Measurements from ENCODE around the gene SLC9A9.

GRCh38 chr3:143686638-143687197 lies 161.6 kb downstream of the SLC9A9 start:
- TF ChIP-seq, protein P1, sequence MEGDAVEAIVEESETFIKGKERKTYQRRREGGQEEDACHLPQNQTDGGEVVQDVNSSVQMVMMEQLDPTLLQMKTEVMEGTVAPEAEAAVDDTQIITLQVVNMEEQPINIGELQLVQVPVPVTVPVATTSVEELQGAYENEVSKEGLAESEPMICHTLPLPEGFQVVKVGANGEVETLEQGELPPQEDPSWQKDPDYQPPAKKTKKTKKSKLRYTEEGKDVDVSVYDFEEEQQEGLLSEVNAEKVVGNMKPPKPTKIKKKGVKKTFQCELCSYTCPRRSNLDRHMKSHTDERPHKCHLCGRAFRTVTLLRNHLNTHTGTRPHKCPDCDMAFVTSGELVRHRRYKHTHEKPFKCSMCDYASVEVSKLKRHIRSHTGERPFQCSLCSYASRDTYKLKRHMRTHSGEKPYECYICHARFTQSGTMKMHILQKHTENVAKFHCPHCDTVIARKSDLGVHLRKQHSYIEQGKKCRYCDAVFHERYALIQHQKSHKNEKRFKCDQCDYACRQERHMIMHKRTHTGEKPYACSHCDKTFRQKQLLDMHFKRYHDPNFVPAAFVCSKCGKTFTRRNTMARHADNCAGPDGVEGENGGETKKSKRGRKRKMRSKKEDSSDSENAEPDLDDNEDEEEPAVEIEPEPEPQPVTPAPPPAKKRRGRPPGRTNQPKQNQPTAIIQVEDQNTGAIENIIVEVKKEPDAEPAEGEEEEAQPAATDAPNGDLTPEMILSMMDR (IDR thresholded peaks at IDR 0.05; ENCODE audit: borderline replicate concordance, extremely low read depth, low read length, poor library complexity, severe bottlenecking) = no peak
- TF ChIP-seq EZH2 (IDR thresholded peaks at IDR 0.05; ENCODE audit: borderline replicate concordance, low read depth, low read length, severe bottlenecking) = no peak

All from DND-41 (cell line).